NCI-H2171 treated with DMSO at 0.1 percent for 48 hours (cell line): ENCODE measurements around the gene SFRP4.
"Not testable (repeated sequence)": the region's sequence is repeated elsewhere in the genome, so short reads cannot be mapped to it uniquely, and the experiment has no call there.

Source experiments
- DNase-seq: peaks from one replicate; lab custom pipeline; 2025; lab: John Stamatoyannopoulos, UW

SFRP4 gene

DNA sequence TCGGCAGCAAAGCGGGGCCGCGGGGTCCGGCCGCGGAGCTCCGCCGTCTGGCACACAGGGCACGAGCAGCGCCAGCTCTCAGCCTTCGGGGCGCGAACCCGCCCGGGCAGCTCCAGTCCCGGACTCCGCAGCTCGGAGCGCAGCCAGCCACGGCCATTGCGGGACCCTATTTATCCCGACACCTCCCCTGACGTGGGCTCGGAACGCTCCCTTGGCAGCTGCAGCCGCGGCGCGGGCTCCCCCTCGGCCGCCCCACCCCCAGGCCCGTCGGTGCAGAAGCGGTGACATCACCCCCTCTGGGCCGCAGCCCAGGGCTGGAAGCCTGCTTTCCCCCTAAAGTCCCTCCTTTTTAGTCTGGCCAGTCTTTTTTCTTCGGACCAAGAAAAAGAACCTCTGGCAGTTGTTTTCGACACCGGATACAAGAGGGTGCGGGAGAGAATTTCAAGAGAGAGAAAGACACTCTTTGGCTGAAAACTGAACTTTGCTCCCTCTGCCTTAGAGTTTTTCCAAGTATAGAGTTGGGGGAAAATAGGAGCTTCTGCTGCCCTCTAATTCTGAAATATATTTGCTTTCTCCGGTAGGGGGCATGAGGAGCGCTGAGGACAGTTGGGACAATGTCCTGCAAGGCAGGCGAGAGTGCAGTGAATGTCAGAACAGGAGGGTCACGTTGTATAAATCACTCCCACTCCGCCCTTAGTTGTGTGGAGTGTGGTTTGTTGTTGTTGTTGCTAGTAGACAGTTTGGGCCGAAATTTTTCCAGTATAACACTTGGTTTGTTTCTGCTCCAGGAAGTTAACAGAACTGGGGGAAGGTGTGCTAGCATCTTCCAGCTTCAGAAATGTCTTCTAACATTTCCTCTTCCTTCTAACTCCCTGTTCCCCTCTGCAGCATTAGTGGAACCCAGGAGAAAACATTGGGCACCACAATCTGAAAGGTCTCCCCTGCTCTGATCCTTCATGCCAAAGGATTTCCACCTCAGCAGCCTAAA lies at the start of gene SFRP4:
SFRP4 (minus strand) TSS at position 145 of the 988 bp plus-strand sequence. CDS start 280 bp downstream, outside the sequence.
- peak; percentile 39 for DNase-seq

DNA sequence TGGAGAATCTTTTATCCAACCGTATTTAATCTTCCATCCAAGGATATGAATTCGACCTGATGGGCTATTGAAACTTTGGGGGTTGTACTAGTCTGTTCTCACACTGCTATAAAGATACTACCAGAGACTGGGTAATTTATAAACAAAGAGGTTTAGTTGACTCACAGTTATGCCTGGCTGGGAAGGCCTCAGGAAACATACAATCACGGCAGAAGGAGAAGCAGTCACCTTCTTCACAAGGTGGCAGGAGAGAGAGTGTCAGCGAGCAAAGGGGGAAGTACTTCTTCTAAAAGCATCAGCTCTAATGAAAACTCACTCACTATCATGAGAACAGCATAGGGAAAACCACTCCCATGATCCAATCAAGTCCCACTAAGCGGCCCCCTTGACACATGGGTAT lies 47.6 kb upstream of the SFRP4 start:
- no peak for DNase-seq

DNA sequence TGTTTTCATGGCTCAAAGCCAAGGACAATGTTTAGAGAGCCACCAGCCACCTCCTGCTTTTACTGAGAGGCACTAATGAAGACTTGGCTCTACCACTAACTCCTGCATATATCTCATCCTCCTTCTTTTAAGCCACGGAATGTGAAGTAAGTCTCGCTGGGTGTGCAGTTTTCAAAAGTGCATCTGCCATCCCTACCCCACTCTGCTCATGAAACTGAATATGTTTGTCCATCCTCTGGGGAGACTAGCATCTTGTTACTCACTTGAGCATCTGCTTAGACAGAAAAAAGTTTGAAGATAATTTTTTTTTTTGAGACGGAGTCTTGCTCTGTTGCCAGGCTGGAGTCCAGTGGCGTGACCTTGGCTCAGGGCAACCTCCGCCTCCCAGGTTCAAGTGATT lies 44.6 kb upstream of the SFRP4 start:
- DNase-seq: peak; percentile 77

DNA sequence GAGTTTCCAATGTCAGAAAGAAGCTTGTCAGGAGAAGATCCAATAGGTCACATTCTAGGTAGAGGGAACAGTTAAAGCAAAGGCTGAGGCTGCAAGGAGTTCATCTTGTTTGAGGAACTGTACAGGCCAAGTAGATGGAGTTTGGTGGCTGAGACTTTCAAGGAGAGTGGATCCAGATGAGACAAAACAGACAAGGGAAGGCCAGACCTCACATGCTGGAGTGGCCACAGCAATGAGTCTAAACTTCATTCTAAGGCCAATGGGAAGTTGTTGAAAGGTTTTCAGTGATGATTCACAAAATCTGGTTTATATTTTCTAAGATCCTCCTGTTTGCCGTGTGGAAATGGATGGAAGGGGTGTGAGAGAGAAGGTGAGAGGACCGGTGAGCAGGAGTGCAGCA lies 43.9 kb upstream of the SFRP4 start:
- DNase-seq: no peak

DNA sequence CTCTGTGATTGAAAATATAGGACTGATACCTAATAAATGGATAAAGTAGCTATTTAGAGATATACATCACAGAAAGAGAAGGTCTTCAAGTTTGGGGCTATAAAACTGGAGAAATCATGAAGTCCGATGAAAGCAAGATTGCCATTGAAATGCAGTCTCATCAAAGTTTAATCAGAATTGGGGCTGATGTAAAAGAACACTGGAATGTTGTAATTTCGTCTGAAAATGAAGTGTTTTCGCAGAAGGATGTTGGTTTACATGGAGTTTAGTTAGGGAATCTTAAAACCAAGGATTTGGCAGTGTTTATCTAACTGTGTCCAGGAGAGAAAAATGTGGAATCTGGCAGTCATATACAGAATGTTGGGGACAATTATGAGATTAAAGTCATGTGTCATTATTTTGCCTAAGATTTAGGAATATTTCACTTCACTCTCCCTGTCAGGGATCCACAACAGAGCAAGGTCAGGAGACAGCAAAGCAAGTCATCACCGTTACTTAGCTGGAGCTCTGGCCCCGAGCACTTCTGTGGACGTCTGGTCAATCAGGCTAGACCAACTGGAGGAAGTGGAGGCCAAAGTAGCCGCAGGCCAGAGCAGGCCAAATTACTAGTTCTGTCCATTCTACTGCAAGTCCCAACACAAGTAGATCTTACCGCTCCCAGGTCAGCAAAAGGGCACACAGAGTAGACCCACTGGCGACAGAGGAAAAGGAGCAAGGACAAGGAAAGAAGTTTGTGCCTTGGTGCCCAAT lies 40.8 kb upstream of the SFRP4 start:
- DNase-seq: no peak

DNA sequence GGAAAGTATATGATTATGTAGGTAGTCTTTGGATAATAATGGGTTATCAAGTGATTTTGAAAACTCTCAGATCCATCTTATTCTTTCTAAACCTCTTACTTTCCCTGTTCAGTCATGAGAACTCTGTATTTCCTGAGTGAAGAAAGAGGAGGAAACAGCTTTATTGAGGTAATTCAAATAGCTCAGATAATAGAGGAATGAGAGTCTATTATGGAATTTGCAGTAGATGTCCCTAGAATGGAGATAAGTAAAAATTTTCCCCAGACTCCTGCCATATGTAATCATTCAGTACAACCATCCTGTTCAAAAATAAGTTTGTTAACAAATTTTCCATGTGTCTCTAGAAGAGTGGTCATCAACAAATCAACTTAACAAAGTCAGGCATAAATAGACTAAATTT lies 40.2 kb upstream of the SFRP4 start:
- DNase-seq: no peak

DNA sequence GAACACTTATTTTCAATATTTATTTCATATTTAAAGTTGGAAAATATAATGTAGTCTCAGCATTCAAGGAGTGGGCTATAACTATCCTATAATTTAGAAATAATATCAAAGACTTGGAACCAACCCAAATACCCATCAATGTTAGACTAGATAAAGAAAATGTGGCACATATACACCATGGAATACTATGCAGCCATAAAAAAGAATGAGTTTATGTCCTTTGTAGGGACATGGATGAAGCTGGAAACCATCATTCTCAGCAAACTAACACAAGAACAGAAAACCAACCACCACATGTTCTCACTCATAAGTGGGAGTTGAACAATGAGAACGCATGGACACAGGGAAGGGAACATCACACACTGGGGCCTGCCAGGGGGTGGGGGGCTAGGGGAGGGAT lies 37.6 kb upstream of the SFRP4 start:
- DNase-seq: not testable (repeated sequence)

DNA sequence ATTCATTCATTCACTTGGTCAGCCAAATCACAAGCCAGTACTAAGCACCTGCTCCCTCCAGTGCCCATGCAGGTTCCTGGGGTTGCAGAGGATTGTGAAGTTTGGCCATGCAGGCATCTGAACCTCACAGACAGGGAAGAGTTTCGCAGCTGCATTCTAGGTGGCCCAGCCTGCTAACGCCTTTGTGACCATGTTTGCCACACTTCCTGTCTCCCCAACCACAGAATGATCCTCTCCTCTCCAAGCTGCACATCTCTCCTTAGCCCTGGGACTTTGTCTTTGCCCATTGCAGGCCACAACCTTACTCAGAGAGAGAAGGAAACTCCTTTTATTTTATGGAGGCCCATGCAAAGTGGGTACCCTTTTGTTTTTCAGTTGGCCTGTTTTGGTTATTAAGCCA lies 35.6 kb upstream of the SFRP4 start:
- DNase-seq: no peak

DNA sequence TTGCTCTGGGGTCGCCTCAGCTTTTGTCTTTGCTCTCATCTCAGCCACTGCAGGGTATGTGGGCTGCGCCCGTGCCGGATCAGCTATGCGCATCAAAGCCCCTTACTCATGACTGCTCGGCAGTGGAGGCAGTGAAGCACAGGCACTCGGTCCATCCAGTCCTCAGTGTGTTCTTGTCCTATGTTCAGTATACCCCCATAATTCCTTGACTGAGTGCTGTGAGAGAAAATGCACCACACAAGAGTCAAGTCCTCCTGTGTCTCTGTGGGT lies 31.3 kb upstream of the SFRP4 start:
- no peak for DNase-seq

DNA sequence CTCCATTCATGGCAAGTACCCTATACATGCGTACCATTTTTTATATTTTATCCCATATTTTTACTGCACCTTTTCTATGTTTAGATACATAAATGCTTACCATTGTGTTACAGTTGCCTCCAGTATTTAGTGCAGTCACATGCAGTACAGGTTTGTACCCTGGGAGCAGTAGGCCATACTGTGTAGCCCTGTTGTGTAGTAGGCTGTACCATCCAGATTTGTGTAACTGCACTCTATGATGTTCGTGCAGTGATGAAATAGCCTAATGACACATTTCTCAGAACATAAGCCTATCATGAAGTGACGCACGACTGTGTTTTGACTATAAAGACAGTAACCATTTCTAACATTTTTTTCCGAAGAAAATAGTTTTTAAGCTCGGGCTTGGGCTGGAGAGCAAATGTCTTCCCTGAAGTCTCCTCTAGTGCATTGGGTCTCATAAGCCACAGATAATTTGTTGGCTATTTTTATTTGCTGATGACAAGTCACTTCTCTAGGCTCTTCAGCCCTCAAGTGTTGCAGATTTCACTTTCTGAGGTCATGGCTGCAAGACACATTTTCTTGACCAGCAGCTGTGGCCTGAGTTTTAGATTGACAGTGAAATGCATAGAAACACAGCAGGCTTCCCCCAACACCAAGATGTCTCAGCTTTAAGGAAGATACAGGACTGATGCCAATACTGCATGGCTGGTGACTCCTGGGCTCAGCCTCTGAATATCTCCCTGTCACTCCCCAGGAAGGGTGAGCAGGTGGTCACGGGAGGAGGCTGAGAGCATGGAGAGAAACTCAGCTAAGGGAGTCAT lies 30.7 kb upstream of the SFRP4 start:
- DNase-seq: peak; percentile 3

DNA sequence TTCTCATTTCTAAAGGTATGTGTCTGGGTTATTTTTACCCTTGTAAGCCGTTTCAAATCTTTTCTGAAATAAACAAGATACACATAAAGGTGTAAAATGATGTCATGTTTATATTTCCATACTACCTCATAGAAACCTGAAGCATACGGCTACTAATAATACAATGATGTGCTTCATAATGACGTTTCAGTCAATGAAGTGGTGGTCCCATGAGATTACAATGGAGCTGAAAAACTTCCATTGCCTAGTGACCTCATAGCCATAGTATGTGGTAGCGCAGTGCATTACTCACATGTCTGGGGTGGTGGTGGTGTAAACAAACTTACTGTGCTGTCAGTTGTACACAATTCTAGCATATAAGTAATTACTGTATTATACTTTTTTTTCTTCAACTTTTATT lies 28.7 kb upstream of the SFRP4 start:
- DNase-seq: no peak

DNA sequence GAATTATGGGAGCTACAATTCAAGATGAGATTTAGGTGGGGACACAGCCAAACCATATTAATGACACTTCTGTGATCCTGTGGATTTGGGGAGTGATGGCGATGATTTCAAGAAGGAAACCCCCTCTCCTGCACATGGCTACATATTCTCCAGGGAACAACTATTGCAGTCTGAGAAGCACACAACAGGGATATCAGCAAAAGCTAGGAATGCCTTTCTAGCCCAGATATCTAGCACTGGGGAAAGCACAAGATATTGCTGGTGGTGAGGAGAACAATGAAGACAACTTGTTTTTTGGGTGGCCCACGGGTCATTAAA lies 28.1 kb upstream of the SFRP4 start:
- peak; percentile 57 for DNase-seq

DNA sequence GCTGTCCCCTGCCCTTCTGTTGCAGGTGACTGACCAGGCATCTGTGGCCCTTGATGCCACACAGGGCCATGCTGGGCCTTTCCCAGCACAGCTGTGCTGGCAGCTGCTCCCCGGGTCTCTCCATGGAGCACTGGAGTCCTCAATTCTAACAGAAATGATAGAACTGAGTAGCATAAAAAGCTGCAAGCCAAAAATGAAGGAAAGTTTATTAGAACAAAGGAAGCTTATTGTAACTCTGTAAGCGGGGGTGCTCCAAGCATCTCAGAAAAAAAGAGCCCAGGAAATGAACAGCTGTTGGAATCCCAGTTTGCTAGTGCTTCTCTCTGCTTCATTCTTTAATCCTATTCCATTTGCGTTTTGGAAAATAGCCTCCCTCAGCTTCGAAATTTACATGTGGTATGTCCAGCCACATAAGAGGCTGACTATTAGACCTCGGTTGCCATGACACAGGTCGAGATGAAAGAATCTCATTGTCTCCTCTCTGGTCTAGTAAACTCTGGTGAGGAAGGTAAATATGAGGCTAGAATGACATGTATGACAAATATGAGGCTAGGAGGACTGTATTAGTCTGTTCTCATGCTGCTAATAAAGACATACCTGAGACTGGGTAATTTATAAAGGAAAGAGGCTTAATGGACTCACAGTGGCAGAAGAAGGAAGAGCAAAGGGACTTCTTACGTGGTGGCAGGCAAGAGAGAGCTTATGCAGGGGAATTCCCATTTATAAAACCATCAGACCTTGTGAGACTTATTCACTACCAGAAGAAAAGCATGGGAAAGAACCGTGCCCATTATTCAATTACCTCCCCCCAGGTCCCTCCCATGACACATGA lies 27.5 kb upstream of the SFRP4 start:
- DNase-seq: peak; percentile 39

DNA sequence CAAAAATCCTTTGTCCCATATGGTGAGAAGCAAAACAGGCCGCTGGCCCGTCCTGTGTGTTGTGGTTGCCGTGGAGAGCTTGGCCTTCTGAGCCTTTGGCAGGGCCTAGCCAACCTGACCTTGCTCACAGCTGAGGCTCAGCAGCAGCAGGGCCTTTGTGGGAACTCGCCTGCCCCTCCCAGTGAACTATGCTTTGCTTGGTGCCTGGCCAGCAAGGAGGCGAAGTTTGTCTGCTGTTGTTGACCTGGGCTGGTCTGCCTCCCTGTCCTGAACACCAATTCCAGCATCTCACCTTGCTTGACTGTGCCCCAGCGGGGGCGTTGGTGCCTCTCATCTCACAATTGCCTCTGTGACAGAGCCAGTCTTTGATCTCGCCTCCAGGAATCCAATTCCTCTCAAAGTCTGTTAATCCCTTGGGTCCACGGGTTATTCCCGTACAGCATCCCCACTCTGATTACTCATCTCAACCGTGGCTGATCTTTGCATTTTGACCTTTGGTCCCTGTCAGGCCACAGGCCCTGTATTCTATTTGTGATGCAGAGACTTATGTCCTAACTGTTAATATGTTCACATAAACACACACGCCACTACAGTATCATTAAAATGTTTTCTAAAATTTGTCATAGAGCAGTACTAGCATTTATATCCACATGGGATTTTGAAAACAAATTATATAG lies 26.5 kb upstream of the SFRP4 start:
- DNase-seq: peak; percentile 31

DNA sequence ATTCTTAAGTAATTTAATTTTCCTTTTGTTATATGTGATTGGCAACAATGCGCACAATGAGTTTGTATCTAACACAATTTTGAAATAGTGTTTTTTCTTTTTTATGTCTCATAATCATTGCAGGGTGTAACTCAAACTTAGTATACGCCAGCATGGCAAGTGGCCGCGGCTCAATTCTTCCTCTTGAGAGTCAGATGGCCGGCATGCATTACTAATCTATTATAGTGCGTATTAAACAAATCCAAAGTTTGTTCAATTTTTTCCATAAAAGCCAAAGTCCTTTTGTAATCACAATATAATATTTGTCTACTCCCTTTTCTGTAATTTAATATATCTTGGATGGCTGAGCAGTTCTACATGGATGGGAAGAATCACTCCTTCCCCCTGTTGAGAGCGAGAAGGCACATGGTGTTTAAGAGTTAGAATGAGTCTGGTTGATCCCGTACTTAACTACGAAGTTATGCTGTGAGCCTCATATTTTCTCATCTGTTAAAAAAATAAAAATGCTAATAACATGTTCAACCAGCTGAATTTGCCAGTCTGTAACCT lies 16.5 kb upstream of the SFRP4 start:
- no peak for DNase-seq

DNA sequence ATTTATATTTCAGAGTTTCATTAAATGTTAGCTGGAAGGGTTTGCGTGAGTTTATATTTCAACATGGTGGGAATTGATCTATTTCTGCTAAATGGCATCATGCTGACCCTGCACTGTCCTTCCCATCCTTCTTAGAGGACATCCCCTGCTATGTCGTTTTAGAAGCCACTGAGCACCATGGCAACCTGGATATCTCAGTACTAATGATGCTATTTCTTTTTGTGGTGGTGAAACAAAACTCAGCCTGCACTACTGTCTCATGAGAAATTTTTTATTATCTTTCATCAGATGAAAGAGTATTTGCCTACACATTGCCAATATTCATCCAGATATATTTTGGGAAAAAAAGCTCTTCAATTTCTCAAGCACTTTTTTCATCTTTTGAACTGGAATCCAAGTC lies 15.9 kb upstream of the SFRP4 start:
- DNase-seq: no peak

DNA sequence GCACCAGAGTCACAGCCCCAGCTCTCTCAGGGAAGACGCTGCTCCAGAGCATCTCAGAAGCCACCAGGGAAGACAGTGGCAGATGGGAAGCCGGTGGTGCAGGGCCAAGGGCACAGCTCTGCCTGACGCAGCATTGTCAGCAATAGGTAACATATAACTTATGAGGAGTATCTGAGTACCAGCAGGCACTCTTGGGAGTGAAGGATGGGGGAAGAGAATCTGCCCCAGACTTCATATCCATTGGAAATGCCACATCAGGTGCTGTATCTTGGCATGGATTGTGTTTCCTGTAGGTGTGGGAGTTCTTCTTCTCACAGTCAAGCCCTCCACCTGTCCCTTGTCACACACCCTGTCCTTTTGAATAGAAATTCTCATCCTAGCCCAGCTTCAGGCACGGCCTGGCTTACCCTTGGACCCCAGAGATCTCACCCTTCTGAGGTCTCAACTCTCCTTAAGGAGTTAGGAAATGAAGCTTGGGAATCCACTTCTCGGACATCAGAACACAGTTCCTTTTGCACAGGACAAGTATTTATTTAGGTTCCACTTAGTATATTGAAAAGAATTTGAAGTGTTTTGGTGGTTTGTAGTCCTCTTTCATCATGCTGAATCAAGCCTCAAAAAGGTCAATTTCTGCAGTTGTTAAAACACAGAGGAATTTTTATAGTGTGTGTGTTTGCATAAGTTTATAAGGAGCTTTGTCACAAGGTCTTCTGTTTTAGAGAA lies 13.8 kb upstream of the SFRP4 start:
- no peak for DNase-seq

DNA sequence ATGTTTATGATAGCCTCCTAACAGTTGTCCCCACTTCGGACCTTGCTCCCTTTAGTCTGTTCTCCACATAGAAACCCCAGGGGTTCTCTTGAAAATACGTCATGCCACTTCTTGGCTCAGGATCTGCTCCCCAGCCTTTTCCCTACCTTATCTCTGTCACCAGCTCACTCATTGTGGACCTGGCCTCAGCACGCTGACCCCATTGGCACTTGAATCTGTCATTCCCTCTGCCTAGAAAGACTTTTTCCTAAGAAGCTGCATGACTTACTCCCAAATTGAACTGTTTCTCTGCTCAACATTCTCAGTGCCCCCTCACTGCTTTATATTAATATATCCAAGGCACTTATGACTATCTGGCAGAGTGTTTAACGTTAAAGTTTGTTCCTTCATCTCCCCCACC lies 12.3 kb upstream of the SFRP4 start:
- DNase-seq: no peak

DNA sequence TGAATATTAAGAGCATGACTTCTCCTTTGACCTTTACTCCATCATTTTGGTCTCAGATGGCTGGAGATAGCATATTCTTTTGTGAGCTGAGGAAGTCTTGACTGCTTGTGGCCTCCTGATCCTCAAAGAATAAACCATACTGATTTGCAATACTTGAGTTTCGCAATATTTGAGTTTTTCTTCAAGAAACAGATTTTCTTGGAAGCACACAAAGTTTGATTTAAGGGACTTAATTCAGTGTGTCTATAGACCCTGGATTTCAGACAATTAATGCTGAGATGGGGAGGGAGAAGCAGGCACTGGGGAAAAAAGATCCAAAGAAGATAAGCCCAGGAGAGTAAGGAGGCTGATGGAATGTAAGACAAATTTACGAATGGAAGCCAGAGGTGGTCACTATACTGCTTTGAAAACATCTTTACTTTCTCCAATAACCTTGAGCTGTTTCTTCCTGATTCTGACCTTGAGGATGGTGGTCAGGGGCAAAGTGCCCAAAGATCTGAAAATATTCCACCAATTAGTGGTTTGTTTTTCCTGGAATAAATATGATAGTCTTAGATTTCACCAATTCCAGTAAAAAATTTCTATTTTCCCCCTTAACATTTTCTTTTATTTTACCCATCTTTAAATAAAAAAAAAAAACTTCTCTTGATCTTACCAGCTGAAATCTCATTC lies 11.3 kb upstream of the SFRP4 start:
- DNase-seq: no peak

DNA sequence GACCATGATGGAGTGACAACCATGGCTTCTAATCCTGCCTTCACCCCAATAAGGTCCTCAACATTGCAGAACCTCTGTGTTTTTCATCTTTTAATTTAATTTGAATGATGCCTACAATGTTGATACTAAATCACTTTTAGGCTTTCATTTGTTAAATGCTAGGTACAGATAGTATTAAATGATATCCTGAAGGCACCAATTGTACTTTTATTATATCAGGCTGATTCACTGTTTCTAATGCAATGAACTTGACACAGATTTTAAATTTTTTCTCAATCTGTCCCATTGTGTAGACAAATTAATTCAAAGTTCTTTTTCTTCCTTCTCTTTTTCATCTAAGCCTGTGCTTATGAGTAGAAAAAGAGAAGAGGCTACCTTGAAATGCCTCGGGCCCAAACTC lies 9.0 kb upstream of the SFRP4 start:
- DNase-seq: no peak
